Mesothelial cell of epicardium (in vitro differentiated cells): ENCODE results near the gene PPP1R7. TPM values are rescaled to one million over a fixed set of nuclear protein-coding genes. Genes with fewer than 3 reads are reported as not detected.

Source experiments
- DNase-seq, 2 experiments: peaks; one replicate each; pipeline ENCODE4 v3.0.0; 2021; ENCODE audit warnings: low spot score in 2 of 2; ENCODE audit not compliant: unreplicated experiment in 2 of 2
- H3K27ac Mint-ChIP-seq: 2 replicates; pipeline ENCODE4 v1.8.0; 2021; ENCODE audit warnings: mixed read lengths
- H3K27me3 Mint-ChIP-seq: 2 replicates; pipeline ENCODE4 v1.8.0; 2021; ENCODE audit warnings: low read depth, mixed read lengths
- H3K36me3 Mint-ChIP-seq: 2 replicates; pipeline ENCODE4 v1.8.0; 2021; ENCODE audit warnings: mixed read lengths
- H3K4me1 Mint-ChIP-seq: 2 replicates; pipeline ENCODE4 v1.8.0; 2021; ENCODE audit warnings: mixed read lengths
- H3K4me3 Mint-ChIP-seq: 2 replicates; pipeline ENCODE4 v1.8.0; 2021; ENCODE audit warnings: mild to moderate bottlenecking, moderate library complexity, mixed read lengths
- H3K9me3 Mint-ChIP-seq: 2 replicates; pipeline ENCODE4 v1.8.0; 2021; ENCODE audit warnings: mixed read lengths
- total RNA-seq: library from RNA; stranded (reverse); gene quantifications from 3 replicates; pipeline ENCODE4 v1.2.1, GENCODE V29; 2021
- TF ChIP-seq, protein P1 (sequence below): fragments of 200-600 bp; sonication (generic); IDR thresholded peaks from one replicate; pipeline ENCODE4 v1.5.0; 2021; ENCODE audit warnings: antibody characterized with exemption; ENCODE audit not compliant: unreplicated experiment

The PPP1R7 gene
- total RNA-seq, 1 donor from 2014 or later: 37.3 TPM

DNA sequence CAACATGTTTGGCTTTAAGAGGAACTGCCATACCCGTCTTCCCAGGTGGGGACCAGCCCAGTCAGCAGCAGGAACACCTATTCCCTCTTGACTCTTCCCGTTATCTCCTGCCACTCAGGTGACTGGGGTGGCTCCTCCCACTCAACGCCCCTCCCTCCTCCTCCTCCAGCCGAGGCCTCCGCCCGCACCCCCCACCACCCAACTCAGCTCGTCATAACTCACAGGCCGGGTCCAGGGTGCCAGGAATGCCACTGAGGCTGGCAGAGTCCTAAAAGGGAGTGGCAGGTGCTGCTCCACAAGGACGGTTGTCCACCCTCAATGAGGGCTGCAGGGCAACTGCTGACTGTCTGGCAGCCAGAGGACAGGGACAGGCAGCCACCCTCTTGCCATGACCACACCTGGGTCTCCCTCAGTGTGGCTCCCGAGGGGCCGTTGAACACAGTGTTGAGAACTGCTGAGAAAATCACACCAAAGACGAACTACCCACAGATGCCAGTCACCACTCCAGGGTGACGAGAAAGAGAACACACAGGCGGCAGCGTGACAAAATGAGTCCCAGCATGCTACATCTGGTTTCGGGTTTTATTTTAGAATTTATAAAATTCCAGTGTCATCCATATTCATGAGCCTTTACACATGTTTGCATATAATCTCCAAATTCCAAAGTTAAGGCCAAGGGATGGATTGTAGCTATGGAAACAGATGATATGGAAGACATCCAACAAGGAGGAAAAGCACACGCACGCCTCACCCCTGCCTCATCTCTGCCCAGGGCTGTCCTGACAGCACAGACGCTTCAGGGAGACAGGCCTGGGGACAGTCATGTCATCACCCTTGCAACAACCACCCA, 76.7 kb downstream of the PPP1R7 start:
- Mint-ChIP-seq H3K9me3 (no peaks in the 10 kb centered on the region), H3K36me3 (peaks cover 26% of the 10 kb centered on the region), H3K27ac (peak overlapping the region; percentile 72), H3K27me3 (no peaks in the 10 kb centered on the region), H3K4me3 (no peak overlapping the region), H3K4me1 (peaks cover 15% of the 10 kb centered on the region)
- TF ChIP-seq, protein P1, sequence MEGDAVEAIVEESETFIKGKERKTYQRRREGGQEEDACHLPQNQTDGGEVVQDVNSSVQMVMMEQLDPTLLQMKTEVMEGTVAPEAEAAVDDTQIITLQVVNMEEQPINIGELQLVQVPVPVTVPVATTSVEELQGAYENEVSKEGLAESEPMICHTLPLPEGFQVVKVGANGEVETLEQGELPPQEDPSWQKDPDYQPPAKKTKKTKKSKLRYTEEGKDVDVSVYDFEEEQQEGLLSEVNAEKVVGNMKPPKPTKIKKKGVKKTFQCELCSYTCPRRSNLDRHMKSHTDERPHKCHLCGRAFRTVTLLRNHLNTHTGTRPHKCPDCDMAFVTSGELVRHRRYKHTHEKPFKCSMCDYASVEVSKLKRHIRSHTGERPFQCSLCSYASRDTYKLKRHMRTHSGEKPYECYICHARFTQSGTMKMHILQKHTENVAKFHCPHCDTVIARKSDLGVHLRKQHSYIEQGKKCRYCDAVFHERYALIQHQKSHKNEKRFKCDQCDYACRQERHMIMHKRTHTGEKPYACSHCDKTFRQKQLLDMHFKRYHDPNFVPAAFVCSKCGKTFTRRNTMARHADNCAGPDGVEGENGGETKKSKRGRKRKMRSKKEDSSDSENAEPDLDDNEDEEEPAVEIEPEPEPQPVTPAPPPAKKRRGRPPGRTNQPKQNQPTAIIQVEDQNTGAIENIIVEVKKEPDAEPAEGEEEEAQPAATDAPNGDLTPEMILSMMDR: no peak
- no peak for DNase-seq

DNA sequence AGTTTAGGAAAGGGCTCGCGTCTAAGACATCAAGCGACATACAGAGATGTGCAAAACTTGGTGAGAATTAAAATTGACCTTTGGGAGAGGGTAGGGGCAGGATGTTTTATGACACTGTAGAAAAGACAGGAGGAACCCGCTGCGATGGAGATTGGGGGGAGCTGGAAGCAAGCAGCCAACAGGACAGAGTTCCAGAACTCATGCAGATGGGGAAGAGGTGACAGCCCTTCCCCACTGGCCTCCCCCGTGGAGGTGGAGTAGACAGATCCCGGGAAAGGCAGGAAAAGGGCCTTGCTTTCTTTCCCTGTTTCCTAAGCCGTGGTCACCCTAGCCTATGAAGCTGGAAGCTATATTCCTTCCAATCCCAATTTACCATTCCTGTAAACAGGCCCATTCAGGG, 77.3 kb downstream of the PPP1R7 start:
- Mint-ChIP-seq H3K27me3 (no peaks in the 10 kb centered on the region), H3K4me3 (no peak overlapping the region), H3K4me1 (peaks cover 15% of the 10 kb centered on the region), H3K27ac (peak overlapping the region; percentile 72), H3K9me3 (no peaks in the 10 kb centered on the region), H3K36me3 (peaks cover 27% of the 10 kb centered on the region)
- DNase-seq: no peak
- TF ChIP-seq, protein P1: no peak

DNA sequence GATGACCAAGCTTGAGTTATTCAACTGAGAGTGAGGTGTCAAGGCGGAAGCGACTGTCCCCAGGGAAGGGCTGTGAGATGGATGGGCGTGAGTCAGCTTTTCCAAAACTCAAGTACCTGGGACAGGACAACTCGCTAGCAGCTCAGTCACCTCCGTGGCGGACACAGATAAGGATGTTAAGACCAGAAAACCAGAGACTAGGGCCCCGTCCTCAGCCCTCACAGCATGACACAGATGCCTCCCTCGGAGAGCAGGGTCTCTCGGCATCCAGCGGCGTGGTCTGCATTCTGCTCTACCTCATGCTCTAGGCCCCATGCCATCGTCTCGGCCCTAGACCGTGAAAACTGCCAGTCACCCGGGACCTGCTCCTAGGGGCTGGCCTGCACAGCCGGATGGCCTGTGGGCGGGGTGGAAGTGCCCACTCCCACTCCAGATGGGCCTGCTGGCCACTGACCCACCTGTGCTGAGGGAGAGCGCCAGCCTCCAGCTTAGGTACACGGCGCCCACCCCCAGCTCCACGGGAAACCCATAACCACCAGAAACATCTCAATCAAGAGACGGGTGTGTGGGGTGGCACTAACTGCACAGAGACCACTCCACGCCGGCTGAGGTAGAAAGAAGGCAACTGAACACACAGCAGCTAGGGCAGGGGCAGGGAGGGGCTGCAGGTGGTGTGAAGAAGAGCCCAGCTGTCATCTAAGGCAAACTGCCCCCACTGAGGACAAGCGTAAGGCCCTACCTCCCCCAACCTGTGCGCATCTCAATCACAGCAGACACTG, 78.0 kb downstream of the PPP1R7 start:
- DNase-seq: no peak
- TF ChIP-seq, protein P1: no peak
- no peaks in the 10 kb centered on the region for H3K9me3 Mint-ChIP-seq
- H3K36me3 Mint-ChIP-seq: peaks cover 32% of the 10 kb centered on the region
- no peaks in the 10 kb centered on the region for H3K27me3 Mint-ChIP-seq
- H3K4me1 Mint-ChIP-seq: peaks cover 15% of the 10 kb centered on the region
- peak overlapping the region; percentile 72 for H3K27ac Mint-ChIP-seq
- H3K4me3 Mint-ChIP-seq: no peak overlapping the region

DNA sequence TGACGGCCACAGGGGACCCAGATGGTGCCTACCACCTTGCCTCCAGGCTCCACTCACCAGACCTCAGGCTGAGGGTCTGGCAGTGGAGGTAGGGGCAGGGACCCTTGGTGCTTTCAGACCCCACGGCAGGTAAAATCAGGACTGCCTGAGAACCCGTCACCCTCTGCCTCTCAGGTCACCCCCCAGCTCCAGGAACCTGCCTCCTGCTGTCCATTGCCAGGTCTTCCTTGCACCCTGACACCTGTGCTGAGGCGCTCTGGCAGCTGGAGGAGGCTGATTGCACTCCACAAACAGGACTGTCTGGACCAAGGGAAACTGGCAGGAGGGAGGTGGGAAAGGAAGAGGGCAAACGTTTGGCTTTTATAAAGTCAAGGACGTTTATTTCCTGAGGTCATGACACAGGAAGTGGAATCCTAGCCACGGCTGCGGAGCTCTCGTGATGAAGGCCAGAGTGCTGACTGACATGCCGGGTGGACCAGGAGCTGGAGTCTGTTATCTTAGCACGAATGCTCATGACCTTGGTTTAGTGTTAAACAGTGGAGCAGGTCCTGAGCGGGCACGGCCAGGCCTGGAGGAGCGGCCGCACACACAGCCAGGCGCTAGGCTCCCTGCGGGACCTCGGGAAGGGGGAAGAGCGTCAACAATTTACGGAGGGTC, 78.7 kb downstream of the PPP1R7 start:
- Mint-ChIP-seq H3K27me3 (no peaks in the 10 kb centered on the region), H3K4me1 (peaks cover 14% of the 10 kb centered on the region), H3K9me3 (no peaks in the 10 kb centered on the region), H3K4me3 (no peak overlapping the region), H3K27ac (no peak overlapping the region), H3K36me3 (peaks cover 38% of the 10 kb centered on the region)
- TF ChIP-seq, protein P1: no peak
- no peak for DNase-seq

DNA sequence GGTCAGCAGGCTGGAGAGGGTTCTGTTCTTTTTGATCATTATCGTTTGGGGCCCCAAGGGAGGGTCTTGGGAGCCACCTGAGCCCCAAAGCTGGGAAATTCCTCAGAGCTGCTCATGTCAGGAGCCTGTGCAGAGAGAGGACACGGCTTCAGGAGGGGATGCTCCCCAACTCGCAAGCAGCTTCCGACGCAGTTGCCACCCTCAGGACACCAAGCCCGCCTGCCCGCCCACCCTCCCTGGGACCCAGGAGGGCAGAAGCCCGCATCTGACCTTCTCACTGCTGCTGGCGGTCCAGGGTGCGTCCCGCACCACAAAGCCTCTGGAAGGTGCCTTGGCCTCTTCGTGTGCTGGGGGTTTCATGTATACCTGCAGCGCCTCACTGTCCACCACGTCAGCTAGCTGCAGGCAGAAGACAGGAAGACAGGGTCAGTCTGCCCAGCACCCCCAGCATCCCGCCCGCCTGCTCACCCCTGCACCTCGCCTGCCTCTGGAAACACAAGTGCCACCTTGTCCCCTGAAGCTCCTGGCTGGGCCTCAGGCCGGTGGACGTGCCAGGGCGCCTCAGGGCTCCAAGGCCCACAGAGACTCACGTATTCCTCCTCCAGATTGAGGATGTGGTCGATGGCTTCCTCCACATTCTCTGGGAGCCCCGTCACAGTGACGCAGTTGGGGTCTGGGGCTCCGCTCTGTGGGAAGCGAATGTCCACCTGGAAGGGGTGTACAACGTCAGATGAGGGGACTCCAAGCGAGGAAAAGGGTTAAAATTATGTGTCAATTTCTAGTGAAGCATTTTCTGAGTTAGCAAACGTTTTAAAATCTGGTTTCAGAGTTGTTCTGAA, 79.5 kb downstream of the PPP1R7 start:
- H3K9me3 Mint-ChIP-seq: no peaks in the 10 kb centered on the region
- H3K4me1 Mint-ChIP-seq: peaks cover 6% of the 10 kb centered on the region
- no peaks in the 10 kb centered on the region for H3K27me3 Mint-ChIP-seq
- no peak overlapping the region for H3K4me3 Mint-ChIP-seq
- H3K36me3 Mint-ChIP-seq: peaks cover 44% of the 10 kb centered on the region
- no peak overlapping the region for H3K27ac Mint-ChIP-seq
- DNase-seq: no peak
- TF ChIP-seq, protein P1: no peak
